Glutamatergic neuron (in vitro differentiated cells): Measurements from ENCODE around the gene FLNA. TPM values are rescaled to one million over a fixed set of nuclear protein-coding genes. Genes with fewer than 3 reads are reported as not detected.

Source experiments
- DNase-seq: peaks from one replicate; pipeline ENCODE4 v3.0.0; 2022
- H3K27ac Mint-ChIP-seq: one replicate; pipeline ENCODE4 v1.8.0; 2020; ENCODE audit warnings: mild to moderate bottlenecking, mixed read lengths, inconsistent platforms; ENCODE audit not compliant: unreplicated experiment
- H3K27me3 Mint-ChIP-seq: one replicate; pipeline ENCODE4 v1.8.0; 2020; ENCODE audit warnings: mild to moderate bottlenecking, moderate library complexity, mixed read lengths, inconsistent platforms; ENCODE audit not compliant: unreplicated experiment
- H3K36me3 Mint-ChIP-seq: one replicate; pipeline ENCODE4 v1.8.0; 2020; ENCODE audit warnings: mild to moderate bottlenecking, mixed read lengths, inconsistent platforms; ENCODE audit not compliant: unreplicated experiment
- H3K4me1 Mint-ChIP-seq: one replicate; pipeline ENCODE4 v1.8.0; 2020; ENCODE audit warnings: mild to moderate bottlenecking, low read depth, mixed read lengths, inconsistent platforms; ENCODE audit not compliant: unreplicated experiment
- H3K4me3 Mint-ChIP-seq: one replicate; pipeline ENCODE4 v1.8.0; 2020; ENCODE audit warnings: mild to moderate bottlenecking, mixed read lengths, inconsistent platforms; ENCODE audit not compliant: unreplicated experiment
- H3K9me3 Mint-ChIP-seq: one replicate; pipeline ENCODE4 v1.8.0; 2020; ENCODE audit warnings: mild to moderate bottlenecking, moderate library complexity, mixed read lengths, inconsistent platforms; ENCODE audit not compliant: unreplicated experiment
- CTCF ChIP-seq: fragments of 200-600 bp; sonication (generic); IDR thresholded peaks from one replicate; pipeline ENCODE4 v1.5.0; 2021; ENCODE audit not compliant: partially characterized antibody, unreplicated experiment
- long read RNA-seq: library from polyadenylated mRNA; unstranded; transcript quantifications from one replicate; pipeline ENCODE4 v2.0.0, GENCODE V29; 2020; ENCODE audit not compliant: unreplicated experiment
- total RNA-seq: library from RNA; stranded (reverse); fragmentation: NEBNext Ultra II Directional; extraction: Animal tissue kit (Norgen Biotek cat#: 25700); gene quantifications from one replicate; pipeline ENCODE4 v1.2.1, GENCODE V29; 2021; ENCODE audit not compliant: unreplicated experiment

Gene FLNA
- total RNA-seq: 499 TPM
- long read RNA-seq, partial matches to known transcripts: 12 of 16 reads
- long read RNA-seq, other reads (novel, unspliced or antisense): 4 of 16 reads

GRCh38 chrX:154374313-154375155, at the start of gene FLNA:
TSS of gene FLNA (minus strand) at chrX:154374634. CDS start at chrX:154371245, 3,389 bp downstream.
- Mint-ChIP-seq H3K4me1 (peaks cover 1% of the 10 kb centered on the region), H3K27ac (no peak within 1 kb of the TSS), H3K27me3 (peaks cover 3% of the 10 kb centered on the region), H3K9me3 (peaks cover 2% of the 10 kb centered on the region), H3K36me3 (no peaks in the 10 kb centered on the region), H3K4me3 (peak within 1 kb of the TSS; percentile 34)
- peak; percentile 49 for DNase-seq
- TF ChIP-seq CTCF: no peak

- Mint-ChIP-seq H3K4me3 (no peak overlapping the region), H3K4me1 (peaks cover 9% of the 10 kb centered on the region), H3K27ac (no peak overlapping the region), H3K27me3 (no peaks in the 10 kb centered on the region), H3K9me3 (no peaks in the 10 kb centered on the region), H3K36me3 (no peaks in the 10 kb centered on the region)
- no peak for TF ChIP-seq CTCF
- DNase-seq: no peak
These were observed 45.9 kb upstream of the FLNA start for GRCh38 chrX:154420402-154420756.

- Mint-ChIP-seq H3K4me1 (peaks cover 9% of the 10 kb centered on the region), H3K27ac (no peak overlapping the region), H3K27me3 (no peaks in the 10 kb centered on the region), H3K9me3 (no peaks in the 10 kb centered on the region), H3K4me3 (no peak overlapping the region), H3K36me3 (no peaks in the 10 kb centered on the region)
- no peak for TF ChIP-seq CTCF
- DNase-seq: no peak
These were observed 45.4 kb upstream of the FLNA start for GRCh38 chrX:154419688-154420401.

GRCh38 chrX:154419189-154419588, 44.8 kb upstream of the FLNA start:
- Mint-ChIP-seq H3K9me3 (no peaks in the 10 kb centered on the region), H3K36me3 (no peaks in the 10 kb centered on the region), H3K4me1 (peaks cover 9% of the 10 kb centered on the region), H3K4me3 (no peak overlapping the region), H3K27ac (no peak overlapping the region), H3K27me3 (no peaks in the 10 kb centered on the region)
- no peak for TF ChIP-seq CTCF
- DNase-seq: no peak

GRCh38 chrX:154417157-154417556, 42.7 kb upstream of the FLNA start:
- Mint-ChIP-seq H3K27ac (peak overlapping the region; percentile 66), H3K36me3 (no peaks in the 10 kb centered on the region), H3K4me1 (peaks cover 9% of the 10 kb centered on the region), H3K4me3 (peak overlapping the region; percentile 38), H3K9me3 (no peaks in the 10 kb centered on the region), H3K27me3 (no peaks in the 10 kb centered on the region)
- no peak for TF ChIP-seq CTCF
- DNase-seq: no peak
